ENCODE measurements around the gene CUL2.
"Not testable (repeated sequence)": the region's sequence is repeated elsewhere in the genome, so short reads cannot be mapped to it uniquely, and the experiment has no call there.

The CUL2 gene

DNA sequence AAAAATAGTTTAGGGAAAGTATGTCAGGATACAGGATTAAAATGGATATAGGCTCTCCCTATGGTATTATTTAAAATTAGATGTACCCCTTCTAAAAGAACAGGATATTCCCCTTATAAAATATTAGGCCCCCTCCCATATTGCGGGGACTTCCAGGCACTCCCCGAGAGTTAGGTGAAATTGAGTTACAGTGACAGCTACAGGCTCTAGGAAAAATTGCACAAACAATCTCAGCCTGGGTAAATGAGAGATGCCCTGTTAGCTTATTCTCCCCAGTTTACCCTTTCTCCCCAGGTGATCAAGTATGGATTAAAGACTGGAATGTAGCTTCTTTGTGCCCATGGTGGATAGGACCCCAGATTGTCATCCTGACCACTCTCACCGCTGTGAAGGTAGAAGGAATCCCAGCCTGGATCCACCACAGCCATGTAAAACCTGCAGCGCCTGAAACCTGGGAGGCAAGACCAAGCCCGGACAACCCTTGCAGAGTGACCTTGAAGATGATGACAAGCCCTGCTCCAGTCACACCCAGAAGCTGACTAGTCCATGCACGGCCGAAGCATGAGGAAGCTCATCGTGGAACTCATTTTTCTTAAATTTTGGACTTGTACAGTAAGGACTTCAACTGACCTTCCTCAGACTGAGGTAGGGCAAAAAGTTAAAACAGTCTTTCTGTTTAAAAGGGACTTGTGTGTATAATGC is 115.6 kb downstream of the CUL2 start:
- not testable (repeated sequence) for DNase-seq

DNA sequence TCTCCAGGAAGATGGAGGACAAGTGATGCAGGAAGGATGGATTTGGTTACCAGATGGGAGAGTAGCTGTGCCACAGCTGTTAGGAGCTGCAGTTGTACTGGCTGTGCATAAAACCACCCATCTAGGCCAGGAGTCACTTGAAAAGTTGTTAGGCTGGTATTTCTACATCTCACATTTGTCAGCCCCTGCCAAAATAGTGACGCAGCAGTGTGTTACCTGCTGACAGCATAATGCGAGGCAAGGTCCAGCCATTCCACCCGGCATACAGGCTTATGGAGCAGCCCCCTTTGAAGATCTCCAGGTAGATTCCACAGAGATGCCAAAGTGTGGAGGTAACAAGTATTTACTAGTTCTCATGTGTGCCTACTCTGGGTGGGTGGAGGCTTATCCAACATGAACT is 116.4 kb downstream of the CUL2 start:
- not testable (repeated sequence) for DNase-seq

DNA sequence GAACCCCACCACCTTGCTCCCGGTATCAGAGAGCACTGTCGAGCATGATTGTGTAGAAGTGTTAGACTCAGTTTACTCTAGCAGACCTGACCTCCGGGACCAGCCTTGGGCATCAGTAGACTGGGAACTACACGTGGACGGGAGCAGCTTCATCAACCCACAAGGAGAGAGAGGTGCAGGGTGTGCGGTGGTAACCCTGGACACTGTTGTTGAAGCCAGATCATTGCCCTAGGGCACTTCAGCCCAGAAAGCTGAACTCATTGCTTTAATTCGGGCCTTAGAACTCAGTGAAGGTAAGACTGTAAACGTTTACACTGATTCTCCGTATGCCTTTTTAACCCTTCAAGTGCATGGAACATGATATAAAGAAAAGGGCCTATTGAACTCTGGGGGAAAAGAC is 117.0 kb downstream of the CUL2 start:
- not testable (repeated sequence) for DNase-seq

- DNase-seq, result not testable (repeated sequence)
Measured at GRCh38 chr10:34972591-34972990, 117.5 kb downstream of the CUL2 start.

DNA sequence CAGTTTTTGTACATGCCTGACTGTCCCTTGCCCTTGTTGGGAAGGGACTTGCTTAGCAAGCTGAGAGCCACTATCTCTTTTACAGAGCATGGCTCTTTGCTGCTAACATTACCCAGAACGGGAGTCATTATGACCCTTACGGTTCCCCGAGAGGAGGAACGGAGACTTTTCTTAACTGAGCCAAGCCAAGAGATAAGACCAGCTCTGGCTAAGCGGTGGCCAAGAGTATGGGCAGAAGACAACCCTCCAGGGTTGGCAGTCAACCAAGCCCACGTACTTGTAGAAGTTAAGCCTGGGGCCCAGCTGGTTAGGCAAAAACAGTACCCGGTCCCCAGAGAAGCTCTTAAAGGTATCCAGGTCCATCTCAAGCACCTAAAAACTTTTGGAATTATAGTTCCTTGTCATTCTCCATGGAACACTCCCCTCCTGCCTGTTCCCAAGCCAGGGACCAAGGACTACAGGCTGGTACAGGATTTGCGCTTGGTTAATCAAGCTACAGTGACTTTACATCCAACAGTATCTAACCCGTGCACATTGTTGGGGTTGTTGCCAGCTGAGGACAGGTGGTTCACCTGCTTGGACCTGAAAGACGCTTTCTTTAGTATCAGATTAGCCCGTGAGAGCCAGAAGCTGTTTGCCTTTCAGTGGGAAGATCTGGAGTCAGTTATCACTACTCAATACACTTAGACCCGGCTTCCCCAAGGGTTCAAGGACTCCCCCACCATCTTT is 118.4 kb downstream of the CUL2 start:
- DNase-seq, result not testable (repeated sequence)

- no peak for DNase-seq
Measured at GRCh38 chr10:34969171-34969570, 121.0 kb downstream of the CUL2 start.

DNA sequence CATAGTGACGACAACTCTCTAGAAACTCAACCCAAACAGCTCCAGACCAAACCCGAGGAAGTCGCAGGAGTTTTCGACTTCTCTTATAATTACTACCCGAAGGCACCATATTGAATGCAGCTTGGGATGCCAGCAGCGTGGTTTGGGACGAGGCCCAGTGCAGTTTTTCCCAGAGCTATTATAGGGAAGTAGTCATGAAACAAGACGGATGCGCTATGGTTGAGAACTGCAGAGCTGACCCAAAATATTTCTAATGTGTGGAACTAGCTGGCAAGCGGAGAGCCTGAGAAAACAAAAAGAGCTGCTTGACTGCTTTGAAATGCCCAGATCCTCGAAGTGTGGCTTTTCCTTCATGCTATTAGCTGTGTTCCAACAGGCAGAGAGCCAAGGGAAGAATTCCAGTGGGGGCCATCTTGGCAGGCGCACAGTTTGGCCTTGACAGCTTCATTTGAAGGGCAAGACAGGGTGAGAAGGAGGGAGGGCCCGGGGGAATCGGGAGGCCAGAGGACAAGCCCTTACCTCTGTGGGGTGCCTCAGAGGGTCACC is 122.7 kb downstream of the CUL2 start:
- no peak for DNase-seq

GRCh38 chr10:34966451-34966850 is 123.7 kb downstream of the CUL2 start:
- DNase-seq, result no peak

DNA sequence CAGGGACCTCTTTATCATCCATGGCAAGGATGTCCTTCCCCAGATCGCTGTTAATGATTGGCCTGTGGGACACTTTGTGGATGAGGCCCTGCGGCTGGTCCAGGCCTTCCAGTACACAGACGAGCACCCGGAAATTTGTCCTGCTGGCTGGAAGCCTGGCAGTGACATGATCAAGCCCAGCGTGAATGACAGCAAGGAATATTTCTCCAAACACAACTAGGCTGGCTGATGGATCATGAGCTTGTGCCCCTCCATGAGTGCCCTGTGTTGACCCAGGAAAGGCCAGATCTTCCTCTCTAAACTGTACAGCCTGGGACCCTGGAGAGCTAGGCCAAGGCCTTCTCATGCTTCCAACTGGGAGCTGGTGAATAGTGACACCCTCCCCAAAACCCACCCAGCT is 124.1 kb downstream of the CUL2 start:
- no peak for DNase-seq

DNA sequence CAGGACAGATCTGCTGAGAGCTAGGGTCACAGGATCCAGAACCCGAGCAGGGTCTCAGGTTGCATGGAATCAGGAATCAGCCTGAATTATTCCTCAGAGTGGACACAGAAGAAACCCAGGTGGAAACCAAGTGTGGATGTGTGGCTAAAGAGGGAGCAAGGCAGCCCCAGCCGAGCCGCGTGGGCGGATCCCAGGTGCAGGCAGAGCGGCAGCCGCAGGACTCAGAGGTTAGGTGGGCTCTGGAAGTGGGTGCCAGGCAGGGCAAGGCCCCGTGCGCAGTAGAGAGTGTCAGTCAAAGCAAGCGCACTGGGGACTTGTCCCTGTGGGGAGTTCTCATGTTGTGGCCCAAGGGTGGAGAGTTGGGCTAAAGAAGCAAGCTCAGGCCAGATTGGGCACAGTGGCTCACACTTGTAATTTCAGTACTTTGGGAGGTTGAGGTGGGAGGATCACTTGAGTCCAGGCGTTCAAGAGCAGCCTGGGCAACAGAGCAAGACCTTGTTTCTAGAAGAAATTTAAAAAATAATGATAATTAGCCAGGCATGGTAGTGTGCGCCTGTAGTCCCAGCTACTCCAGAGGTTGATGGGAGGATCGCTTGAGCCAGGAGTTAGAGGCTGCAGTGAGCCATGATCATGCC is 125.9 kb downstream of the CUL2 start:
- no peak for DNase-seq

- no peak for DNase-seq
Measured at GRCh38 chr10:34962866-34963265, 127.3 kb downstream of the CUL2 start.

DNA sequence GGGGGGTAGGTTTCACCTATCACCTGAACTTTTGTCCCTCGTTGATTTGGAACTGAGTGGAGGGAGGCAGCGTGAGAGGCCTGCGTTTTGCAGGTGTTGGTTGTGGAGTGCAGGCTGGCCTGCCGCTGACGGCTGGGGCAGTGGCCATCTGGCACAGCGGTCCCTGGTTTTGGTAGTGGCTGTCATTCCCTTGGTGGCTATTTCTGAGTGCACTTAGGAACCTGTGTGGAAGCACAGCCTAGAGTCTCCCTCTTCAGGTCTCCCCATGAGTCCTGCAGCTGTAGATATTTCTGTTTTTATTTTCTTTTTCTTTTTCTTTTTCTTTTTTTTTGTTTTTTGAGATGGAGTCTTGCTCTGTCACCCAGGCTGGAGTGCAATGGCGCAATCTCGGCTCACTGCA is 129.2 kb downstream of the CUL2 start:
- no peak for DNase-seq

- DNase-seq, result peak in 2 of 3 donors; percentile 1 to 3
Measured at GRCh38 chr10:34959786-34960185, 130.4 kb downstream of the CUL2 start.

DNA sequence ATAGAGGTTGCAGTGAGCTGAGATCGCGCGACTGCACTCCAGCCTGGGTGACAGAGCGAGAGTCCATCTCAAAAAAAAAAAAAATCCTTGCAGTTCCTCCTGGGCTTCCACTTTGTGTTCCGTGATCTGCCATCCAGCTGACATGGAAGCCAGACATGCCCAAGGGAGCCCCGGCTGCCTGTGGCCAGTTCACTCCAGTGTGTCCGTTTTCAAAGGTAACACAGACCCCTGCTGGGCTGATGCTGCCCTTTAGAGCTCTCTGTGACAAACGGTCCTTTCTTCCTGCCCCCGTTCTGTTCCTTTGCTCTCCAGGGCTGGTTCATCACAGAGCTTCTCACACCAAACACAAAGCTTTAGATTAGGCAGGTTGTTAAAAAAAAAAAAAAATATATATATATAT is 130.8 kb downstream of the CUL2 start:
- no peak for DNase-seq
